Type B pancreatic cell (in vitro differentiated cells): ENCODE results near the gene NAV2. TPM values are rescaled to one million over a fixed set of nuclear protein-coding genes. Genes with fewer than 3 reads are reported as not detected.

Experiments
- DNase-seq: peaks from one replicate; pipeline ENCODE4 v3.0.0; 2021; ENCODE audit warnings: mixed read lengths; ENCODE audit not compliant: unreplicated experiment; ENCODE audit errors: extremely low spot score
- H3K27ac Mint-ChIP-seq: 2 replicates; pipeline ENCODE4 v1.8.0; 2021; ENCODE audit warnings: mild to moderate bottlenecking, mixed read lengths
- H3K27me3 Mint-ChIP-seq: 2 replicates; pipeline ENCODE4 v1.8.0; 2021; ENCODE audit warnings: mixed read lengths
- H3K36me3 Mint-ChIP-seq: 2 replicates; pipeline ENCODE4 v1.8.0; 2021; ENCODE audit warnings: mixed read lengths
- H3K4me1 Mint-ChIP-seq: one replicate; pipeline ENCODE4 v1.8.0; 2021; ENCODE audit warnings: mixed read lengths; ENCODE audit not compliant: unreplicated experiment
- H3K4me3 Mint-ChIP-seq: 2 replicates; pipeline ENCODE4 v1.8.0; 2021; ENCODE audit warnings: mild to moderate bottlenecking, mixed read lengths
- H3K9me3 Mint-ChIP-seq: 2 replicates; pipeline ENCODE4 v1.8.0; 2021; ENCODE audit warnings: mixed read lengths
- microRNA-seq: library from miRNA; unstranded; fragments of <30 nt; microRNA quantifications from one replicate; pipeline ENCODE4, GENCODE V29; 2020
- total RNA-seq: library from RNA; stranded (reverse); gene quantifications from 2 replicates; pipeline ENCODE4 v1.2.1, GENCODE V29; 2021; ENCODE audit warnings: low replicate concordance
- TF ChIP-seq, protein P1 (sequence below): fragments of 200-600 bp; sonication (generic); conservative IDR thresholded peaks from 2 replicates; pipeline ENCODE4 v1.5.0; 2021; ENCODE audit warnings: antibody characterized with exemption, mild to moderate bottlenecking

Gene NAV2
- total RNA-seq, 1 donor from 2014 or later, result 54.2 TPM

DNA sequence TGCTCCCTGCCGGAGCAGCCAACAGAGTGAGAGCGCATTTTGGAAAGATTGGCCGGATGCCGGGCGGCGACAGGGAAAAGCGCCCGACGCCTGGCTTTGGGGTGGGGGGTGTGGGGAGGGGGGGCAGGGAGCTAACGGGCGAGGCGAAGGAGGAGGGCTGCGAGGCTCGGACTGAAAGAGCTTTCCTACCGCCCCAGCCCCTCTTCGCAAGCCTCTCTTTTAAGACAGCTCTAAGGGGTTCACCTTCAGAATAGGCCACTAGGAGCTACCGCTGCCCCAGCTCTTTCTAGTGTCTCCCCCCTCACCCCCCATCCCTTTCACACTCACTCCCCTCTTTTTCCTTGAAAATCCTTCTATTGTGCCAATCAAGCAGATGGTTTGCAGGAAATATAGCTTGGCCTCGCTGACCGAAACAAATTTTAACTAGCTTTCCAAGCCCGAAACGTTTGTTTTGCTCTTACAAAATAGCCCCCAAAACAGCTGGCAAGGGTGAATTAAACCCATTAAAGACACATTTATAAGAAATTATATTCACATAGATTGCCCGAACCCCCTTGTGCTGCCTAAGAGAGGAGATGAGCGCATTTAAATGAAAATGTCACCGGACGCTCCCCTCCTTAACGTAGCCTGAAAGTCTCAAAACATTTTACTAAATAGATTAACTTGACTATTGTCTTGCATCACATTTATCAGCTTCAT lies 451.3 kb downstream of the NAV2 start:
- TF ChIP-seq, protein P1, sequence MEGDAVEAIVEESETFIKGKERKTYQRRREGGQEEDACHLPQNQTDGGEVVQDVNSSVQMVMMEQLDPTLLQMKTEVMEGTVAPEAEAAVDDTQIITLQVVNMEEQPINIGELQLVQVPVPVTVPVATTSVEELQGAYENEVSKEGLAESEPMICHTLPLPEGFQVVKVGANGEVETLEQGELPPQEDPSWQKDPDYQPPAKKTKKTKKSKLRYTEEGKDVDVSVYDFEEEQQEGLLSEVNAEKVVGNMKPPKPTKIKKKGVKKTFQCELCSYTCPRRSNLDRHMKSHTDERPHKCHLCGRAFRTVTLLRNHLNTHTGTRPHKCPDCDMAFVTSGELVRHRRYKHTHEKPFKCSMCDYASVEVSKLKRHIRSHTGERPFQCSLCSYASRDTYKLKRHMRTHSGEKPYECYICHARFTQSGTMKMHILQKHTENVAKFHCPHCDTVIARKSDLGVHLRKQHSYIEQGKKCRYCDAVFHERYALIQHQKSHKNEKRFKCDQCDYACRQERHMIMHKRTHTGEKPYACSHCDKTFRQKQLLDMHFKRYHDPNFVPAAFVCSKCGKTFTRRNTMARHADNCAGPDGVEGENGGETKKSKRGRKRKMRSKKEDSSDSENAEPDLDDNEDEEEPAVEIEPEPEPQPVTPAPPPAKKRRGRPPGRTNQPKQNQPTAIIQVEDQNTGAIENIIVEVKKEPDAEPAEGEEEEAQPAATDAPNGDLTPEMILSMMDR, result no peak
- no peak overlapping the region for H3K27ac Mint-ChIP-seq
- no peaks in the 10 kb centered on the region for H3K36me3 Mint-ChIP-seq
- no peak for DNase-seq
- H3K27me3 Mint-ChIP-seq, result peaks cover 98% of the 10 kb centered on the region
- peaks cover 14% of the 10 kb centered on the region for H3K4me1 Mint-ChIP-seq
- peak overlapping the region; percentile 83 for H3K4me3 Mint-ChIP-seq
- peaks cover under 1% of the 10 kb centered on the region for H3K9me3 Mint-ChIP-seq

Small RNA genes lying within 50 kb of the gene (microRNA-seq; reads per million reads assigned to microRNA genes)
- not detected for gene MIR4694
